ENCODE measurements around the gene DMAC2. TPM values are rescaled to one million over a fixed set of nuclear protein-coding genes. Genes with fewer than 3 reads are reported as not detected.

The DMAC2 gene
- total and polyA plus RNA-seq, 2 donors (not counting 3 experiments of a cell fraction or from before 2014, with no cell fraction given): 65.4 to 137 TPM

Small RNA genes within 50 kb of the gene (small RNA-seq; reads per million reads assigned to genes)
- gene RF00017 (ENCODE audit: insufficient read depth, insufficient read length, low read depth, low replicate concordance): not detected

Other genes with a start within 250 kb of the DMAC2 start
- 1.6 and 4.5 TPM in 2 replicates for gene CYP2S1, start 246.7 kb downstream of the DMAC2 start, total RNA-seq
- gene CYP2S1, start 246.7 kb downstream of the DMAC2 start, polyA plus RNA-seq: 0.98 and 1.0 TPM in 2 replicates
- gene AXL, start 220.7 kb downstream of the DMAC2 start, total RNA-seq: 151 and 172 TPM in 2 replicates
- 86.9 and 89.8 TPM in 2 replicates for gene AXL, start 220.7 kb downstream of the DMAC2 start, polyA plus RNA-seq
- 261 TPM in 2 replicates for gene HNRNPUL1, start 175.5 kb downstream of the DMAC2 start, total RNA-seq
- gene HNRNPUL1, start 175.5 kb downstream of the DMAC2 start, polyA plus RNA-seq: 80.5 and 83.2 TPM in 2 replicates
- 24.2 and 27.2 TPM in 2 replicates for gene CCDC97, start 129.7 kb downstream of the DMAC2 start, total RNA-seq
- gene CCDC97, start 129.7 kb downstream of the DMAC2 start, polyA plus RNA-seq: 19.7 and 20.7 TPM in 2 replicates
- 250 and 294 TPM in 2 replicates for gene TGFB1, start 86.0 kb downstream of the DMAC2 start, total RNA-seq
- gene TGFB1, start 86.0 kb downstream of the DMAC2 start, polyA plus RNA-seq: 57.7 and 64.4 TPM in 2 replicates
- 12.2 and 13.6 TPM in 2 replicates for gene B9D2, start 75.8 kb downstream of the DMAC2 start, total RNA-seq
- 23.9 and 28.4 TPM in 2 replicates for gene B9D2, start 75.8 kb downstream of the DMAC2 start, polyA plus RNA-seq
- 13.2 and 15.8 TPM in 2 replicates for gene TMEM91, start 63.4 kb downstream of the DMAC2 start, total RNA-seq
- 9.0 and 12.0 TPM in 2 replicates for gene TMEM91, start 63.4 kb downstream of the DMAC2 start, polyA plus RNA-seq
- 13.8 and 14.0 TPM in 2 replicates for gene EXOSC5, start 42.6 kb downstream of the DMAC2 start, total RNA-seq
- 20.9 and 24.0 TPM in 2 replicates for gene EXOSC5, start 42.6 kb downstream of the DMAC2 start, polyA plus RNA-seq
- 12.9 and 16.5 TPM in 2 replicates for gene BCKDHA, start 42.1 kb downstream of the DMAC2 start, total RNA-seq
- 50.4 and 63.6 TPM in 2 replicates for gene BCKDHA, start 42.1 kb downstream of the DMAC2 start, polyA plus RNA-seq
- 6.5 and 7.6 TPM in 2 replicates for gene B3GNT8, start 12.5 kb downstream of the DMAC2 start, total RNA-seq
- 3.6 and 4.1 TPM in 2 replicates for gene B3GNT8, start 12.5 kb downstream of the DMAC2 start, polyA plus RNA-seq
- not detected in 2 replicates for gene ERICH4, start 3.2 kb upstream of the DMAC2 start, total RNA-seq
- not detected in 2 replicates for gene ERICH4, start 3.2 kb upstream of the DMAC2 start, polyA plus RNA-seq
- gene CEACAM21, start 136.3 kb upstream of the DMAC2 start, total RNA-seq: 1.7 and 2.7 TPM in 2 replicates
- gene CEACAM21, start 136.3 kb upstream of the DMAC2 start, polyA plus RNA-seq: 0.81 and 1.3 TPM in 2 replicates
- gene CEACAM4, start 187.2 kb upstream of the DMAC2 start, total RNA-seq: not detected in 2 replicates
- not detected in 2 replicates for gene CEACAM4, start 187.2 kb upstream of the DMAC2 start, polyA plus RNA-seq
- gene CEACAM7, start 248.4 kb upstream of the DMAC2 start, total RNA-seq: not detected in 2 replicates
- 0.03 TPM in 1 of 2 replicates, not detected in the other for gene CEACAM7, start 248.4 kb upstream of the DMAC2 start, polyA plus RNA-seq

All from endothelial cell of umbilical vein (primary cell).